Stimulated activated CD8-positive, alpha-beta memory T cell treated with anti-CD3 and anti-CD28 coated beads, Interleukin-7, amount 100 ng/mL, for 48 hours (primary cell): ENCODE data around the gene AQP7.
"Not testable (repeated sequence)": the region's sequence is repeated elsewhere in the genome, so short reads cannot be mapped to it uniquely, and the experiment has no call there.

Experiments
- DNase-seq, 2 donors: peaks; one replicate each; pipeline ENCODE4 v3.0.0-alpha.2; 2020; ENCODE audit warnings: low read depth in 1 of 2; ENCODE audit errors: extremely low read depth in 1 of 2

AQP7 gene

GRCh38 chr9:33434317-33435105 is 32.1 kb upstream of the AQP7 start:
- DNase-seq: no peak

GRCh38 chr9:33433871-33434270 is 31.5 kb upstream of the AQP7 start:
- no peak for DNase-seq

GRCh38 chr9:33431420-33431819 is 29.1 kb upstream of the AQP7 start:
- no peak for DNase-seq

- DNase-seq: no peak
Observed at GRCh38 chr9:33430942-33431341, 28.6 kb upstream of the AQP7 start.

GRCh38 chr9:33429256-33429985 is 27.1 kb upstream of the AQP7 start:
- no peak for DNase-seq

GRCh38 chr9:33426843-33427293 is 24.5 kb upstream of the AQP7 start:
- peak in 1 of 2 donors; percentile 39 for DNase-seq

GRCh38 chr9:33425128-33425533 is 22.8 kb upstream of the AQP7 start:
- no peak for DNase-seq

- DNase-seq: not testable (repeated sequence)
Observed at GRCh38 chr9:33424492-33424891, 22.1 kb upstream of the AQP7 start.

GRCh38 chr9:33424043-33424442 is 21.7 kb upstream of the AQP7 start:
- not testable (repeated sequence) for DNase-seq

GRCh38 chr9:33419708-33420303 is 17.4 kb upstream of the AQP7 start:
- no peak for DNase-seq

- no peak for DNase-seq
Observed at GRCh38 chr9:33418090-33418489, 15.7 kb upstream of the AQP7 start.

GRCh38 chr9:33416996-33417395 is 14.6 kb upstream of the AQP7 start:
- DNase-seq: no peak

- DNase-seq: peak; percentile 71 to 92
Observed at GRCh38 chr9:33415501-33416038, 13.2 kb upstream of the AQP7 start.

- no peak for DNase-seq
Observed at GRCh38 chr9:33414889-33415500, 12.6 kb upstream of the AQP7 start.

- DNase-seq: no peak
Observed at GRCh38 chr9:33414268-33414667, 11.9 kb upstream of the AQP7 start.

GRCh38 chr9:33408087-33408486 is 5.7 kb upstream of the AQP7 start:
- no peak for DNase-seq

- no peak for DNase-seq
Observed at GRCh38 chr9:33407061-33407460, 4.7 kb upstream of the AQP7 start.

- DNase-seq: no peak
Observed at GRCh38 chr9:33404788-33405362, 2.5 kb upstream of the AQP7 start.

- no peak for DNase-seq
Observed at GRCh38 chr9:33403941-33404787, 1.8 kb upstream of the AQP7 start.

- not testable (repeated sequence) for DNase-seq
Observed at GRCh38 chr9:33401809-33402208, 559 bp downstream of the AQP7 start.
